HCEC 1CT (cell line): ENCODE measurements around the gene TEF.
A peak's percentile ranks its signal among the peaks of the same experiment; 100 is the strongest.
"Not testable (repeated sequence)": the region's sequence is repeated elsewhere in the genome, so short reads cannot be mapped to it uniquely, and the experiment has no call there.

Source experiments
- DNase-seq: peaks from one replicate; pipeline ENCODE4 v3.0.0-alpha.2; 2017

The TEF gene

GRCh38 chr22:41387341-41387740 is 5.6 kb downstream of the TEF start:
- DNase-seq, result no peak

GRCh38 chr22:41394012-41394356 is 12.2 kb downstream of the TEF start:
- no peak for DNase-seq

- no peak for DNase-seq
Measured at GRCh38 chr22:41395531-41396240, 13.9 kb downstream of the TEF start.

- no peak for DNase-seq
Measured at GRCh38 chr22:41397143-41397811, 15.5 kb downstream of the TEF start.

DNA sequence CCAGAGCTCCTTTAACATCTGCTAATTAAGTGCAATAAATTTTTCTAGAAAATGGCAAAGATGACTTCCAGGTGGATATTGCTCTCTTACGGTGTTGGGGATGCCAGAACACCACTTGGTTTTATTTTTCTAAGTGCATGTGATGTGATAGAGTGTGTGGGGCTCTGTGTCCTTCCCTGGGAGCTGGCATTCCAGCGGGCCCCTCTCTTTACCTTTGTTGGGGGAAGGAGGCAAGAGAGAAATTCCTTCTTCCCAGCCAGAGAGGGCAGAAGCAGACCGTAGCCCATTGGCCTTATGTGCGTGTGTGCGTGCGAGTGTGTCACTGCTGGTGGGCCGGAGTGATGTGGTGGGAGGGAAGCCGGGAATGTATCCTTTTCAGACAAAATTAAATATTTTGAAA is 17.2 kb downstream of the TEF start:
- DNase-seq, result no peak

GRCh38 chr22:41401781-41402648 is 20.3 kb downstream of the TEF start:
- DNase-seq, result peak; percentile 63

DNA sequence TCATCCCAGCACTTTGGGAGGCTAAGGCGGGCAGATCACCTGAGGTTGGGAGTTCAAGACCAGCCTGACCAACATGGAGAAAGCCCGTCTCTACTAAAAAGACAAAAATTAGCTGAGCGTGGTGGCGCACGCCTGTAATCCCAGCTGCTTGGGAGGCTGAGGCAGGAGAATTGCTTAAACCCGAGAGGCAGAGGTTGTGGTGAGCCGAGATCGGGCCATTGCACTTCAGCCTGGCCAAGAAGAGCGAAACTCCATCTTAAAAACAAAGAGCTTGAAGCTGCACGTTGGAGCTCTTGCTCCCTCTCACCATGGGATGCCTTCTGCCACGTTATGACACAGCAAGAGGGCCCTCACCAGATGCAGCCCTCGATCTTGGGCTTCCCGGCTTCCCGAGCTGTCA is 21.1 kb downstream of the TEF start:
- DNase-seq, result not testable (repeated sequence)

- DNase-seq, result peak; percentile 89
Measured at GRCh38 chr22:41403532-41404318, 22.0 kb downstream of the TEF start.

DNA sequence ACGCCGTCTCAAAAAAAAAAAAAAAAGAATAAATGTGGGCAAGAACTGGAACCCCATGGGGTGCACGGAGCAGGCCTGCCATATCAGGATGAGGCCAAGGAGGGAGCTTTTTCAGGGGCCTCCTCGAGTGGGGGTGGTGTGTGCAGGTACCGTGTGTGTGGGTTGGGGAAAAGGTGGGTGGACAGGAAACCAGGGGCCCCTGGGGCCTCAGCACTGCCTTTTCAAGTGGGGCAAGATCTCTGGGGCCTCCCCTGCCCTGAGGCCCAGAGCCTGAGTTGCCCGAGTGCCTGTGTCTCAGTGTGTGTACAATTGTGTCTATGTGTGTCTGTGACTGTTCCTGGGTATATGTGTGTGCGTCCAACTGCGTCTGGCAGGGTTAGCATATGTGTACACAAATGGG is 23.8 kb downstream of the TEF start:
- DNase-seq, result no peak

- no peak for DNase-seq
Measured at GRCh38 chr22:41406410-41406809, 24.7 kb downstream of the TEF start.

GRCh38 chr22:41407433-41407832 is 25.7 kb downstream of the TEF start:
- DNase-seq, result no peak

DNA sequence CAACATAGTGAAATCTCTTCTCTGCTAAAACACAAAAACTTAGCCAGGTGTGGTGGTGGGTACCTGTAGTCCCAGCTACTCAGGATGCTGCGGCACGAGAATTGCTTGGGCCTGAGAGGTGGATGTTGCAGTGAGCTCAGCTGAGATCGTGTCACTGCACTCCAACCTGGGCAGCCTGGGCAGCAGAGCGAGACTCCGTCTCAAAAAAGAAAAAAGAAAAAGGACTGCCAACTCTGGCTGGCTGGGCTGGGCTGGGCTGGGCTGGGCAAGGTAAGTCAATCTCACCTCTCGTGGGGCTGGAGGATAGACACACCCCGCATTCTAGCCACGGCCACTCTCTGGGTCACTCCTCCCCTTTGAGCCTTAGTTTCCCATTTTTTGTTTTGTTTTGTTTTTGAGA is 26.9 kb downstream of the TEF start:
- DNase-seq, result no peak

GRCh38 chr22:41410311-41410751 is 28.6 kb downstream of the TEF start:
- DNase-seq, result no peak

GRCh38 chr22:41411021-41411851 is 29.5 kb downstream of the TEF start:
- DNase-seq, result no peak

DNA sequence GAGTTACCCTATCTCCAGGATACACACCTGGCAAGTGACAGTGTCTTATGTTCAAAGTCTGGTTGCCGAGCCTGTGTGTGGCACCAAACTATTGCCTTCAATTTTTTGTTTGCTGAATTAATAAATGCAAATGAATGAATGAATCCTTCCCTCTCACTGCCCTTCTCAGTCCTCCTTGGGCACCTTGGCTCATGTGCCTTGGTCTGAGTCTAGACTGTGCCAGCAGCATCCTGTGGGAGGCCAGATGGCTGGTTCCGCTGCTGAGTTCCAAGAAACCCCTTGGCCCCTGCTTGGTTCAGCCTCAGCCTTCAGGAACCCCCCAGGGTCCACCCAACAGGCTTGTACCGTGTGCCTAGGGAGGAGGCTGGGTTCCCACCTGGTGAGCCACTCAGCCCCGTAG is 33.8 kb downstream of the TEF start:
- no peak for DNase-seq

DNA sequence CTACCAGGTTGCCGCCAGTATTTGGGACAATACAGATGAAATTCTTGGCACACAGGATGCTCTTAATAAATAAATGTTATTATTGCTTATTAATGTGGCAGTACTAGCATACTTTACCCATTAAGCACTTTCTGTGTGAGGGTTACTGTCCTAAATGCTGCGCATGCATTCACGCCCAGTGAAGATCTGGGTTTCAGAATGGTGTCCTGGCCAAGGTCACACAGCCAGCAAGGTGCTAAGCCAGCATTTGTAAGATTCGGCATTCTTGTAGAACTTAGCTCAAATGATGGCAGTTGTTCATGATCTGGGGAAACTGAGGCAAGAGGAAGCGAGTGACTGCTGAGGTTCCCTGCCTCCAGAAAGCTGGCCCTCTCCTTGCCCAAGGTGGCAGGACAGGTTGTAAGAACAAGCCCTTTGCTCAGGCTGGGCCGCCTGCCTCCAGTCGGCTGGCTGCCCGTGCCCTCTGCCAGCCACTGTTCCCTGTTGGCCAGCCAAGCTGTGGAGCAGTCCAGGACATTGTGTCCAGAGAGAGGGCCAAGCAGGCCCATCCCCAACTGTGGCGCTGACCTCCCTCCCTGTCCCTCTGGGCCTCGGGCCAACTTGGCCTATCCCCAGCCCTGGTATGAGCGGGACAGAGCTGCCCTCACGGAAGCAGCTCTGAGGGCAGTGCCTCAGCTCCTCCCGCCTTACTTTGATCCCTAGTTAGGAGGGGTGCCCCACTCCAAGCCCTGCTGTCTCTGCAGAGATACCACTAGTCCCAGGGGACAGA is 36.1 kb downstream of the TEF start:
- DNase-seq, result no peak

GRCh38 chr22:41418717-41419116 is 37.0 kb downstream of the TEF start:
- DNase-seq, result no peak

GRCh38 chr22:41425660-41426365 is 44.1 kb downstream of the TEF start:
- no peak for DNase-seq

- no peak for DNase-seq
Measured at GRCh38 chr22:41429232-41429950, 47.6 kb downstream of the TEF start.

DNA sequence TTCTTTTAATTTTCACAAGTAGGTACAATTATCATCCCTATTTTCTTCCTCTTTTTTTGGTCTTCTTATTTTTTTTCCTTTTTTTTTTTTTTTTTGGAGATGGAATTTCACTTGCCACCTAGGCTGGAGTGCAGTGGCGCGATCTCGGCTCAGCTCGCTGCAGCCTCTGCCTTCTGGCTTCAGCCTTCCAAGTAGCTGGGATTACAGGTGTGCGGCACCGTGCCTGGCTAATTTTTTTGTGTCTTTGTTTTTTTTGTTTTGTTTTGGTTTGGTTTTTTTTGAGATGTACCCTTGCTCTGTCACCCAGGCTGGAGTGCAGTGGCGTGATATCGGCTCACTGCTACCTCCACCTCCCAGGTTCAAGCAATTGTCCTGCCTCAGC is 48.2 kb downstream of the TEF start:
- no peak for DNase-seq
